SK-N-SH (cell line): Measurements from ENCODE around the gene SVOP. TPM values are rescaled to one million over a fixed set of nuclear protein-coding genes. Genes with fewer than 3 reads are reported as not detected.
A peak's percentile ranks its signal among the peaks of the same experiment; 100 is the strongest.

Experiments
- CTCF ChIA-PET: fragments of 300-600, 350-600 bp; formaldehyde crosslinking; extraction: SDS; loops from one replicate; lab custom pipeline; 2021; lab: Yijun Ruan, JAX
- POLR2A ChIA-PET: fragments of 350-600 bp; sonication (Branson Sonifier 250); formaldehyde crosslinking; extraction: SDS; loops from one replicate; lab custom pipeline; 2020; ENCODE audit warnings: antibody characterized with exemption, inconsistent platforms; lab: Yijun Ruan, JAX
- DNase-seq: peaks from one replicate; pipeline ENCODE4 v3.0.0; 2012
- H2AFZ ChIP-seq: fragments of 200-600 bp; sonication (generic); 2 replicates; pipeline ENCODE4 v1.8.1; 2016; ENCODE audit warnings: antibody characterized with exemption, mild to moderate bottlenecking, low read depth
- H3F3A ChIP-seq: fragments of 200-600 bp; sonication (generic); replicated peaks from 2 replicates; pipeline ENCODE3; 2016; ENCODE audit warnings: antibody characterized with exemption, mild to moderate bottlenecking; ENCODE audit not compliant: insufficient read depth
- H3K27ac ChIP-seq, 2 experiments: fragments of 200-500 bp in 1 of 2; fragments of 200-600 bp in 1 of 2; sonication (Bioruptor generic) in 1 of 2; sonication (generic), shearing (Covaris generic) in 1 of 2; 2 replicates each; pipeline versions ENCODE4 v1.5.1 to v1.6.1; 2014 to 2016; ENCODE audit warnings: low read depth in 2 of 2, inconsistent platforms in 1 of 2, low read length in 1 of 2, mild to moderate bottlenecking in 1 of 2, mixed read lengths in 1 of 2
- H3K27me3 ChIP-seq: fragments of 200-600 bp; sonication (generic), shearing (Covaris generic); 2 replicates; pipeline ENCODE4 v1.6.1; 2016; ENCODE audit warnings: mixed run types; ENCODE audit not compliant: insufficient read depth
- H3K36me3 ChIP-seq, 2 experiments: fragments of 200-500 bp in 1 of 2; fragments of 200-600 bp in 1 of 2; sonication (Bioruptor generic) in 1 of 2; sonication (generic) in 1 of 2; replicated peaks in 1 of 2; 2 replicates each; pipeline versions ENCODE3 to v1.5.1; 2014 to 2016; ENCODE audit warnings: low read length in 1 of 2, mild to moderate bottlenecking in 1 of 2; ENCODE audit not compliant: insufficient read depth in 2 of 2, control insufficient read depth in 1 of 2
- H3K4me1 ChIP-seq, 2 experiments: fragments of 200-500 bp in 1 of 2; fragments of 200-600 bp in 1 of 2; sonication (Bioruptor generic) in 1 of 2; sonication (generic), shearing (Covaris generic) in 1 of 2; 2 replicates each; pipeline versions ENCODE4 v1.5.1 to v1.6.1; 2014 to 2016; ENCODE audit warnings: low read depth in 1 of 2, low read length in 1 of 2, mixed run types in 1 of 2; ENCODE audit not compliant: insufficient read depth in 2 of 2, control insufficient read depth in 1 of 2
- H3K4me2 ChIP-seq: fragments of 200-600 bp; sonication (generic), shearing (Covaris generic); 2 replicates; pipeline ENCODE4 v1.6.1; 2017; ENCODE audit warnings: mixed run types
- H3K4me3 ChIP-seq, 2 experiments: fragments of 200-500 bp in 1 of 2; fragments of 200-600 bp in 1 of 2; sonication (Bioruptor generic) in 1 of 2; sonication (generic), shearing (Covaris generic) in 1 of 2; 2 replicates each; pipeline versions ENCODE4 v1.5.1 to v1.8.1; 2014 to 2016; ENCODE audit warnings: low read depth in 2 of 2, inconsistent platforms in 1 of 2, low read length in 1 of 2, mild to moderate bottlenecking in 1 of 2, mixed read lengths in 1 of 2, moderate library complexity in 1 of 2
- H3K79me2 ChIP-seq: fragments of 200-600 bp; sonication (generic); 2 replicates; pipeline ENCODE4 v1.8.1; 2017; ENCODE audit warnings: mild to moderate bottlenecking; ENCODE audit not compliant: insufficient read depth
- H3K9ac ChIP-seq: fragments of 200-600 bp; sonication (generic); 2 replicates; pipeline ENCODE4 v1.6.1; 2017; ENCODE audit warnings: mixed run types
- H3K9me2 ChIP-seq: fragments of 200-600 bp; sonication (generic); 2 replicates; pipeline ENCODE4 v1.6.1; 2017; ENCODE audit warnings: mixed run types
- H3K9me3 ChIP-seq: fragments of 200-600 bp; sonication (generic); 2 replicates; pipeline ENCODE4 v1.6.1; 2017; ENCODE audit warnings: mixed run types, mild to moderate bottlenecking, moderate library complexity
- H4K20me1 ChIP-seq: fragments of 200-600 bp; sonication (generic); 2 replicates; pipeline ENCODE4 v1.6.1; 2017; ENCODE audit warnings: mild to moderate bottlenecking, mixed run types; ENCODE audit not compliant: insufficient read depth
- CTCF ChIP-seq: fragments of 200-600 bp; sonication (generic); IDR thresholded peaks from 2 replicates; pipeline ENCODE4 v1.6.1; 2017; ENCODE audit warnings: antibody characterized with exemption, mild to moderate bottlenecking, moderate library complexity
- EZH2phosphoT487 ChIP-seq: fragments of 200-600 bp; sonication (generic); IDR thresholded peaks from 2 replicates; pipeline ENCODE4 v1.6.1; 2017; ENCODE audit warnings: low read depth, mixed run types, mild to moderate bottlenecking, antibody characterized with exemption, moderate library complexity, borderline replicate concordance
- FOSL2 ChIP-seq: IDR thresholded peaks from 2 replicates; pipeline ENCODE4 v1.4.0; 2012; ENCODE audit warnings: low read depth, mild to moderate bottlenecking, moderate library complexity, borderline replicate concordance
- GABPA ChIP-seq: IDR thresholded peaks from 2 replicates; pipeline ENCODE4 v1.4.0; 2012; ENCODE audit warnings: low read depth, mild to moderate bottlenecking
- MEF2A ChIP-seq: IDR thresholded peaks from 2 replicates; pipeline ENCODE4 v1.4.0; 2012; ENCODE audit warnings: low read depth, borderline replicate concordance
- MXI1 ChIP-seq: IDR thresholded peaks from 2 replicates; pipeline ENCODE4 v1.6.1; 2012; ENCODE audit warnings: mild to moderate bottlenecking, low read depth, low read length, improper control_type of control experiment
- TEAD4 ChIP-seq: IDR thresholded peaks from 2 replicates; pipeline ENCODE4 v1.4.0; 2012; ENCODE audit warnings: mild to moderate bottlenecking, borderline replicate concordance; ENCODE audit not compliant: insufficient read depth
- YY1 ChIP-seq: IDR thresholded peaks from 2 replicates; pipeline ENCODE4 v1.4.0; 2012; ENCODE audit warnings: low read depth, mild to moderate bottlenecking
- ZBTB33 ChIP-seq: IDR thresholded peaks from 2 replicates; pipeline ENCODE4 v1.4.0; 2012; ENCODE audit warnings: low read depth, borderline replicate concordance
- WGBS: methylation state at CpG from one replicate; pipeline ENCODE4 v1.1.6; 2017; ENCODE audit warnings: low lambda C conversion rate; 5-methylcytosine and 5-hydroxymethylcytosine counted together
- polyA plus RNA-seq, 3 experiments: library from polyadenylated mRNA; depleted of rRNA; stranded (reverse); fragments of >200 nt; gene quantifications; 2 replicates each; pipeline ENCODE4 v1.2.3, GENCODE V29; 2012

SVOP gene
- polyA plus RNA-seq, 1 of the 3 experiments (the other 2 are of a cell fraction), result 0.07 TPM

GRCh38 chr12:108969622-108970021 lies 51.2 kb downstream of the SVOP start (continued):
- TF ChIP-seq MXI1, result no peak

GRCh38 chr12:108967869-108968540 lies 52.9 kb downstream of the SVOP start:
- Histone ChIP-seq H3K27ac (no peak overlapping the region), H3K27me3 (no peaks in the 10 kb centered on the region), H3K4me2 (no peak overlapping the region), H3K36me3 (no peaks in the 10 kb centered on the region)
- TF ChIP-seq YY1 (no peak), CTCF (peak; percentile 44; the same call in 1 of the 2 replicates)
- TF ChIP-seq, all 33 proteins: peak for 1
- H2AFZ ChIP-seq, result no peak overlapping the region
- no peak overlapping the region for H3K9ac ChIP-seq
- WGBS, result 42% methylated on average over 2 of the region's 2 CpGs
- no peaks in the 10 kb centered on the region for H3K79me2 ChIP-seq
- no peaks in the 10 kb centered on the region for H3K4me1 ChIP-seq
- H3K9me2 ChIP-seq, result no peaks in the 10 kb centered on the region
- POLR2A ChIA-PET, result no interaction called here
- H3F3A ChIP-seq, result no peaks in the 10 kb centered on the region
- no peaks in the 10 kb centered on the region for H4K20me1 ChIP-seq
- no peak overlapping the region; a peak in 1 of 4 replicates for H3K4me3 ChIP-seq
- no peaks in the 10 kb centered on the region for H3K9me3 ChIP-seq
- CTCF ChIA-PET, result interaction anchor here (1.0 to 1.2 kb wide), 5 partner anchors 12 to 82 kb away, joined by 3 read pairs; no protein-coding TSS in a partner anchor
- DNase-seq, result no peak

GRCh38 chr12:108966378-108967151 lies 54.3 kb downstream of the SVOP start:
- H3K27me3 ChIP-seq, result no peaks in the 10 kb centered on the region
- ChIA-PET CTCF (interaction anchor here (1.2 to 1.9 kb wide), 2 partner anchors 12 to 16 kb away, joined by 3 to 10 read pairs; no protein-coding TSS in a partner anchor), POLR2A (no interaction called here)
- H2AFZ ChIP-seq, result no peak overlapping the region
- no peaks in the 10 kb centered on the region for H3F3A ChIP-seq
- no peak overlapping the region for H3K27ac ChIP-seq
- no peaks in the 10 kb centered on the region for H4K20me1 ChIP-seq
- H3K9me3 ChIP-seq, result no peaks in the 10 kb centered on the region
- H3K4me3 ChIP-seq, result no peak overlapping the region
- H3K4me1 ChIP-seq, result no peaks in the 10 kb centered on the region
- H3K36me3 ChIP-seq, result no peaks in the 10 kb centered on the region
- no peak for DNase-seq
- TF ChIP-seq GABPA, result no peak
- TF ChIP-seq EZH2phosphoT487, result no peak
- TF ChIP-seq TEAD4, result no peak
- no peak for TF ChIP-seq MEF2A
- no peak for TF ChIP-seq ZBTB33
- no peak for TF ChIP-seq FOSL2
- TF ChIP-seq, all 33 proteins: peak for 0
- WGBS, result 81% methylated on average over 9 of the region's 9 CpGs
- no peak overlapping the region for H3K9ac ChIP-seq
- no peaks in the 10 kb centered on the region for H3K9me2 ChIP-seq
- no peak overlapping the region for H3K4me2 ChIP-seq
- no peaks in the 10 kb centered on the region for H3K79me2 ChIP-seq
